GM23338 (cell line): ENCODE measurements around the gene ERC2.

Experiments used
- CREB1 ChIP-seq: fragments of 250-450 bp; sonication (Bioruptor Pico); IDR thresholded peaks from 2 replicates; pipeline ENCODE4 v1.5.0; 2020; ENCODE audit warnings: low read depth, mild to moderate bottlenecking, moderate library complexity
- CTCF ChIP-seq, 2 experiments: fragments of 200-600 bp in 1 of 2; sonication (generic) in 1 of 2; conservative IDR thresholded peaks; 2 replicates each; pipeline versions ENCODE4 v1.5.1 to v1.6.1; 2016 to 2017; ENCODE audit warnings: antibody characterized with exemption in 2 of 2, low read depth in 2 of 2, mild to moderate bottlenecking in 2 of 2, moderate library complexity in 1 of 2
- EZH2 ChIP-seq: fragments of 200-600 bp; sonication (generic); IDR thresholded peaks from one replicate; pipeline ENCODE4 v1.8.0; 2017; ENCODE audit warnings: antibody characterized with exemption, mild to moderate bottlenecking, low read depth; ENCODE audit not compliant: unreplicated experiment
- EZH2phosphoT487 ChIP-seq: fragments of 200-600 bp; sonication (generic); IDR thresholded peaks from one replicate; pipeline ENCODE4 v1.8.1; 2018; ENCODE audit warnings: antibody characterized with exemption; ENCODE audit not compliant: unreplicated experiment
- JUNB ChIP-seq: IDR thresholded peaks from one replicate; pipeline ENCODE4 v1.6.1; 2016; ENCODE audit warnings: antibody characterized with exemption; ENCODE audit not compliant: unreplicated experiment
- POLR2AphosphoS5 ChIP-seq: IDR thresholded peaks from 2 replicates; pipeline ENCODE4 v1.6.1; 2016; ENCODE audit warnings: antibody characterized with exemption, low read depth
- ZNF114 ChIP-seq: fragments of 250-450 bp; sonication (Bioruptor Pico); IDR thresholded peaks from 2 replicates; pipeline ENCODE4 v1.5.0; 2020; ENCODE audit warnings: mild to moderate bottlenecking, moderate library complexity
- ZNF331 ChIP-seq: fragments of 250-450 bp; sonication (Bioruptor Pico); IDR thresholded peaks from 2 replicates; pipeline ENCODE4 v1.5.0; 2020; ENCODE audit warnings: low read depth, mild to moderate bottlenecking, moderate library complexity
- TF ChIP-seq, protein P1 (sequence below): IDR thresholded peaks from one replicate; pipeline ENCODE4 v1.6.1; 2018; ENCODE audit warnings: antibody characterized with exemption; ENCODE audit not compliant: unreplicated experiment

DNA sequence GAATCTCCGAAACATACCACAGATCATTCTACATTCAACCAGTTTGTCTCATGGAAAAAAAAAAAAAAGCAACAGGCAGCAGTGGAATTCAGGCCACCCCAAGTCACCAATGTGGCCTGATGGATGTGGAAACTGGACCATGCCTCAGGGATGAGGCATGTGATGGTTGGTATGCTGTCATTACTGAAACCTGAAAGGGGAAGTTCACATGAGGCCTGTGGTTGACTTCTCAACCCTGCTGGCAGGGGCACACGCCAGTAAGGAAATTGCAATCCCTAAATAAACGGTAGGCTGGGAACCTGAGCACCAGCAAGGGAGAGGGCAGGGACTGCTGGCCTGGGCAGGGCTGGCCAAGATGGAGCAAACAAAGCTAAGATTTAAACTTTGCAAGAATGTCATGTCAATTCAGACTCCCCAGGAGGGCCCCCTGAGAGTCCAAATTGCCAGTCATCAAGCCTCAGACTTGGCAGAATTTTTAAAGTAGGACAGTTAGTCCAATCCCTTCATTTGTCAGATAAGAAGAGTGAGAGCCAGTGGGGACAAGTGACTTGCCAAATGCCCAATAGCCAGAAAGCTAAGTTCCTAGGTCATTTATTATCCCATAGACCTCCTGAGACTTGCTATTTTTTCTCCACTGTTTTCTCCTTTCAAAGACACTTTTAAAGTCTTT, 310.4 kb downstream of the ERC2 start:
- TF ChIP-seq CTCF (conservative IDR thresholded peaks at IDR 0.05; ENCODE audit: low read depth in 2 of 2) (no peak), POLR2AphosphoS5 (no peak), EZH2 (no peak), EZH2phosphoT487 (no peak), JUNB (no peak), CREB1 (CRISPR knock-in tag) (no peak), ZNF331 (CRISPR knock-in tag) (no peak), ZNF114 (CRISPR knock-in tag) (no peak)
- TF ChIP-seq, protein P1, sequence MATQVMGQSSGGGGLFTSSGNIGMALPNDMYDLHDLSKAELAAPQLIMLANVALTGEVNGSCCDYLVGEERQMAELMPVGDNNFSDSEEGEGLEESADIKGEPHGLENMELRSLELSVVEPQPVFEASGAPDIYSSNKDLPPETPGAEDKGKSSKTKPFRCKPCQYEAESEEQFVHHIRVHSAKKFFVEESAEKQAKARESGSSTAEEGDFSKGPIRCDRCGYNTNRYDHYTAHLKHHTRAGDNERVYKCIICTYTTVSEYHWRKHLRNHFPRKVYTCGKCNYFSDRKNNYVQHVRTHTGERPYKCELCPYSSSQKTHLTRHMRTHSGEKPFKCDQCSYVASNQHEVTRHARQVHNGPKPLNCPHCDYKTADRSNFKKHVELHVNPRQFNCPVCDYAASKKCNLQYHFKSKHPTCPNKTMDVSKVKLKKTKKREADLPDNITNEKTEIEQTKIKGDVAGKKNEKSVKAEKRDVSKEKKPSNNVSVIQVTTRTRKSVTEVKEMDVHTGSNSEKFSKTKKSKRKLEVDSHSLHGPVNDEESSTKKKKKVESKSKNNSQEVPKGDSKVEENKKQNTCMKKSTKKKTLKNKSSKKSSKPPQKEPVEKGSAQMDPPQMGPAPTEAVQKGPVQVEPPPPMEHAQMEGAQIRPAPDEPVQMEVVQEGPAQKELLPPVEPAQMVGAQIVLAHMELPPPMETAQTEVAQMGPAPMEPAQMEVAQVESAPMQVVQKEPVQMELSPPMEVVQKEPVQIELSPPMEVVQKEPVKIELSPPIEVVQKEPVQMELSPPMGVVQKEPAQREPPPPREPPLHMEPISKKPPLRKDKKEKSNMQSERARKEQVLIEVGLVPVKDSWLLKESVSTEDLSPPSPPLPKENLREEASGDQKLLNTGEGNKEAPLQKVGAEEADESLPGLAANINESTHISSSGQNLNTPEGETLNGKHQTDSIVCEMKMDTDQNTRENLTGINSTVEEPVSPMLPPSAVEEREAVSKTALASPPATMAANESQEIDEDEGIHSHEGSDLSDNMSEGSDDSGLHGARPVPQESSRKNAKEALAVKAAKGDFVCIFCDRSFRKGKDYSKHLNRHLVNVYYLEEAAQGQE: no peak
